Measurements from ENCODE around the gene SPAG16.

SPAG16 gene

GRCh38 chr2:214320211-214320610, 1035.9 kb downstream of the SPAG16 start:
- no peak for DNase-seq

- DNase-seq: no peak
These were observed 1038.4 kb downstream of the SPAG16 start for GRCh38 chr2:214322662-214323061.

GRCh38 chr2:214325404-214325803, 1041.1 kb downstream of the SPAG16 start:
- no peak for DNase-seq

- no peak for DNase-seq
These were observed 1044.7 kb downstream of the SPAG16 start for GRCh38 chr2:214328941-214329340.

GRCh38 chr2:214341646-214342045, 1057.4 kb downstream of the SPAG16 start:
- no peak for DNase-seq

- DNase-seq: no peak
These were observed 1074.2 kb downstream of the SPAG16 start for GRCh38 chr2:214358506-214358905.

- DNase-seq: no peak
These were observed 1076.9 kb downstream of the SPAG16 start for GRCh38 chr2:214361116-214361515.

- DNase-seq: no peak
These were observed 1081.3 kb downstream of the SPAG16 start for GRCh38 chr2:214365549-214365948.

- no peak for DNase-seq
These were observed 1082.9 kb downstream of the SPAG16 start for GRCh38 chr2:214367171-214367570.

- DNase-seq: no peak
These were observed 1092.5 kb downstream of the SPAG16 start for GRCh38 chr2:214376618-214377285.

- DNase-seq: no peak
These were observed 1093.0 kb downstream of the SPAG16 start for GRCh38 chr2:214377286-214377624.

- DNase-seq: no peak
These were observed 1094.3 kb downstream of the SPAG16 start for GRCh38 chr2:214378455-214379103.

- DNase-seq: no peak
These were observed 1095.0 kb downstream of the SPAG16 start for GRCh38 chr2:214379227-214379626.

- DNase-seq: no peak
These were observed 1096.4 kb downstream of the SPAG16 start for GRCh38 chr2:214380681-214381080.

GRCh38 chr2:214382229-214382628, 1098.0 kb downstream of the SPAG16 start:
- no peak for DNase-seq

GRCh38 chr2:214386720-214387119, 1102.5 kb downstream of the SPAG16 start:
- no peak for DNase-seq

GRCh38 chr2:214389334-214389733, 1105.1 kb downstream of the SPAG16 start:
- DNase-seq: no peak

- no peak for DNase-seq
These were observed 1109.5 kb downstream of the SPAG16 start for GRCh38 chr2:214393796-214394195.

GRCh38 chr2:214395040-214395439, 1110.8 kb downstream of the SPAG16 start:
- DNase-seq: no peak

GRCh38 chr2:214401580-214401979, 1117.3 kb downstream of the SPAG16 start:
- DNase-seq: no peak

- DNase-seq: no peak
These were observed 1126.0 kb downstream of the SPAG16 start for GRCh38 chr2:214410128-214410775.

GRCh38 chr2:214410918-214411554, 1126.8 kb downstream of the SPAG16 start, which contains the start of gene VWC2L:
Gene VWC2L (plus strand): TSS chr2:214411054. CDS start chr2:214414194, 3,140 bp downstream.
- no peak for DNase-seq

- DNase-seq: no peak
These were observed 1128.4 kb downstream of the SPAG16 start for GRCh38 chr2:214412679-214413078.

GRCh38 chr2:214436470-214436869, 1152.2 kb downstream of the SPAG16 start:
- no peak for DNase-seq

Measured in DMS79 (cell line).